Smooth muscle cell (in vitro differentiated cells): ENCODE data around the gene KCNJ14. TPM values are rescaled to one million over a fixed set of nuclear protein-coding genes. Genes with fewer than 3 reads are reported as not detected.

Experiments
- DNase-seq: peaks from one replicate; lab custom pipeline; 2025; ENCODE audit not compliant: unreplicated experiment; lab: John Stamatoyannopoulos, UW
- H2AFZ ChIP-seq: fragments of 200-600 bp; sonication (generic); 2 replicates; pipeline ENCODE4 v1.6.0; 2016; ENCODE audit warnings: antibody characterized with exemption, low read depth, mild to moderate bottlenecking
- H3F3A ChIP-seq: fragments of 200-600 bp; sonication (generic); 2 replicates; pipeline ENCODE4 v1.6.0; 2017; ENCODE audit warnings: antibody characterized with exemption, low read depth
- H3K27ac ChIP-seq: fragments of 200-600 bp; sonication (generic); 2 replicates; pipeline ENCODE4 v1.5.1; 2016; ENCODE audit warnings: low read depth, mild to moderate bottlenecking
- H3K27me3 ChIP-seq: fragments of 200-600 bp; sonication (generic); 2 replicates; pipeline ENCODE4 v1.6.1; 2016; ENCODE audit warnings: low read depth, mild to moderate bottlenecking
- H3K36me3 ChIP-seq: fragments of 200-600 bp; sonication (generic); 2 replicates; pipeline ENCODE4 v1.5.1; 2016; ENCODE audit warnings: low read depth
- H3K4me1 ChIP-seq: fragments of 200-600 bp; sonication (generic); 2 replicates; pipeline ENCODE4 v1.5.1; 2016; ENCODE audit warnings: low read depth
- H3K4me2 ChIP-seq: fragments of 200-600 bp; sonication (generic); 2 replicates; pipeline ENCODE4 v1.6.0; 2016; ENCODE audit warnings: mild to moderate bottlenecking
- H3K4me3 ChIP-seq: fragments of 200-600 bp; sonication (generic); 2 replicates; pipeline ENCODE4 v1.5.1; 2016; ENCODE audit warnings: mild to moderate bottlenecking
- H3K79me2 ChIP-seq: fragments of 200-600 bp; sonication (generic); 2 replicates; pipeline ENCODE4 v1.6.0; 2016; ENCODE audit warnings: low read depth, mild to moderate bottlenecking
- H3K9ac ChIP-seq: fragments of 200-600 bp; sonication (generic); 2 replicates; pipeline ENCODE4 v1.6.0; 2016; ENCODE audit warnings: low read depth
- H3K9me3 ChIP-seq: fragments of 200-600 bp; sonication (generic); replicated peaks from 2 replicates; pipeline ENCODE4 v1.5.1; 2016; ENCODE audit warnings: low read depth
- H4K20me1 ChIP-seq: fragments of 200-600 bp; sonication (generic); 2 replicates; pipeline ENCODE4 v1.6.0; 2016; ENCODE audit warnings: low read depth
- WGBS: methylation state at CpG from one replicate; pipeline ENCODE4 v1.1.7; 2016; ENCODE audit warnings: low lambda C conversion rate; 5-methylcytosine and 5-hydroxymethylcytosine counted together
- polyA plus RNA-seq: library from polyadenylated mRNA; unstranded; fragments of >200 nt; fragmentation: Nextera tagmentation; extraction: Ambion mirVana; gene quantifications from 2 replicates; pipeline ENCODE4 v1.2.1, GENCODE V29; 2016
- total RNA-seq: library from RNA; depleted of rRNA; stranded (reverse); fragments of >200 nt; gene quantifications from 2 replicates; pipeline ENCODE4 v1.2.3, GENCODE V29; 2014
- TF ChIP-seq, protein P1 (sequence below): fragments of 200-600 bp; sonication (generic); IDR thresholded peaks from 2 replicates; pipeline ENCODE4 v1.5.1; 2017; ENCODE audit warnings: borderline replicate concordance, mild to moderate bottlenecking, antibody characterized with exemption; ENCODE audit not compliant: insufficient read depth, poor library complexity, severe bottlenecking

KCNJ14 gene
- total and polyA plus RNA-seq, 2 experiments from 2014 or later = 1.7 to 1.8 TPM

GRCh38 chr19:48480558-48481500 is 25.5 kb downstream of the KCNJ14 start:
- H4K20me1 ChIP-seq = peaks cover 38% of the 10 kb centered on the region
- no peak overlapping the region for H2AFZ ChIP-seq
- H3K79me2 ChIP-seq = no peaks in the 10 kb centered on the region
- 95% methylated on average over 52 of the region's 52 CpGs for WGBS
- H3K9me3 ChIP-seq = no peaks in the 10 kb centered on the region
- TF ChIP-seq, protein P1, sequence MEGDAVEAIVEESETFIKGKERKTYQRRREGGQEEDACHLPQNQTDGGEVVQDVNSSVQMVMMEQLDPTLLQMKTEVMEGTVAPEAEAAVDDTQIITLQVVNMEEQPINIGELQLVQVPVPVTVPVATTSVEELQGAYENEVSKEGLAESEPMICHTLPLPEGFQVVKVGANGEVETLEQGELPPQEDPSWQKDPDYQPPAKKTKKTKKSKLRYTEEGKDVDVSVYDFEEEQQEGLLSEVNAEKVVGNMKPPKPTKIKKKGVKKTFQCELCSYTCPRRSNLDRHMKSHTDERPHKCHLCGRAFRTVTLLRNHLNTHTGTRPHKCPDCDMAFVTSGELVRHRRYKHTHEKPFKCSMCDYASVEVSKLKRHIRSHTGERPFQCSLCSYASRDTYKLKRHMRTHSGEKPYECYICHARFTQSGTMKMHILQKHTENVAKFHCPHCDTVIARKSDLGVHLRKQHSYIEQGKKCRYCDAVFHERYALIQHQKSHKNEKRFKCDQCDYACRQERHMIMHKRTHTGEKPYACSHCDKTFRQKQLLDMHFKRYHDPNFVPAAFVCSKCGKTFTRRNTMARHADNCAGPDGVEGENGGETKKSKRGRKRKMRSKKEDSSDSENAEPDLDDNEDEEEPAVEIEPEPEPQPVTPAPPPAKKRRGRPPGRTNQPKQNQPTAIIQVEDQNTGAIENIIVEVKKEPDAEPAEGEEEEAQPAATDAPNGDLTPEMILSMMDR = no peak
- H3K27me3 ChIP-seq = no peaks in the 10 kb centered on the region
- no peak for DNase-seq
- no peaks in the 10 kb centered on the region for H3K36me3 ChIP-seq
- no peak overlapping the region for H3K4me2 ChIP-seq
- H3K27ac ChIP-seq = no peak overlapping the region
- H3K4me1 ChIP-seq = no peaks in the 10 kb centered on the region
- H3F3A ChIP-seq = peaks cover 4% of the 10 kb centered on the region
- no peak overlapping the region for H3K9ac ChIP-seq
- no peak overlapping the region for H3K4me3 ChIP-seq

- H4K20me1 ChIP-seq = peaks cover 28% of the 10 kb centered on the region
- TF ChIP-seq, protein P1 = no peak
- no peak overlapping the region for H3K27ac ChIP-seq
- DNase-seq = no peak
- no peaks in the 10 kb centered on the region for H3K36me3 ChIP-seq
- peaks cover 4% of the 10 kb centered on the region for H3F3A ChIP-seq
- no peak overlapping the region for H3K9ac ChIP-seq
- H3K4me2 ChIP-seq = no peak overlapping the region
- no peaks in the 10 kb centered on the region for H3K4me1 ChIP-seq
- no peaks in the 10 kb centered on the region for H3K79me2 ChIP-seq
- H3K4me3 ChIP-seq = no peak overlapping the region
- H2AFZ ChIP-seq = no peak overlapping the region
- 89% methylated on average over 7 of the region's 7 CpGs for WGBS
- no peaks in the 10 kb centered on the region for H3K9me3 ChIP-seq
- no peaks in the 10 kb centered on the region for H3K27me3 ChIP-seq
Measured at GRCh38 chr19:48481846-48482639, 26.7 kb downstream of the KCNJ14 start.

GRCh38 chr19:48483301-48483700 is 27.9 kb downstream of the KCNJ14 start:
- no peak overlapping the region for H3K27ac ChIP-seq
- no peak overlapping the region for H3K4me2 ChIP-seq
- no peaks in the 10 kb centered on the region for H3K4me1 ChIP-seq
- no peaks in the 10 kb centered on the region for H3K27me3 ChIP-seq
- H3K4me3 ChIP-seq = no peak overlapping the region
- H3K79me2 ChIP-seq = no peaks in the 10 kb centered on the region
- WGBS = 100% methylated on average over 1 of the region's 3 CpGs
- H4K20me1 ChIP-seq = peaks cover 17% of the 10 kb centered on the region
- H3K9me3 ChIP-seq = no peaks in the 10 kb centered on the region
- DNase-seq = no peak
- TF ChIP-seq, protein P1 = no peak
- no peaks in the 10 kb centered on the region for H3K36me3 ChIP-seq
- no peak overlapping the region for H3K9ac ChIP-seq
- no peak overlapping the region for H2AFZ ChIP-seq
- H3F3A ChIP-seq = peaks cover 4% of the 10 kb centered on the region
